ENCODE measurements around the gene PTRHD1. TPM values are rescaled to one million over a fixed set of nuclear protein-coding genes. Genes with fewer than 3 reads are reported as not detected.

Gene PTRHD1
- polyA plus RNA-seq, 2 donors, result 25.8 to 30.7 TPM

GRCh38 chr2:24744356-24744755 is 48.8 kb downstream of the PTRHD1 start:
- Histone ChIP-seq H3K36me3 (ENCODE audit: control insufficient read depth in 2 of 2, insufficient read depth in 2 of 2, low read length in 1 of 2) (peaks cover 6 to 7% of the 10 kb centered on the region in 2 donors), H3K9me3 (ENCODE audit: control insufficient read depth in 2 of 2, insufficient read depth in 1 of 2, low read depth in 1 of 2, low read length in 1 of 2) (no peaks in the 10 kb centered on the region), H3K4me1 (ENCODE audit: control insufficient read depth in 2 of 2, insufficient read depth in 2 of 2, low read length in 1 of 2) (no peaks in the 10 kb centered on the region), H3K27ac (ENCODE audit: low read depth in 2 of 2, low read length in 1 of 2) (no peak overlapping the region), H3K27me3 (ENCODE audit: control insufficient read depth in 1 of 2, insufficient read depth in 2 of 2, low read length in 2 of 2) (no peaks in the 10 kb centered on the region), H3K4me3 (ENCODE audit: low read depth in 1 of 2, low read length in 2 of 2) (no peak overlapping the region)
- WGBS, 2 donors, result 43 to 73% methylated on average over 1 of the region's 1 CpG

- no peaks in the 10 kb centered on the region for H3K4me1 ChIP-seq (ENCODE audit: control insufficient read depth in 2 of 2, insufficient read depth in 2 of 2, low read length in 1 of 2)
- WGBS, 2 donors, result 70 to 76% methylated on average over 3 of the region's 3 CpGs
Measured at GRCh38 chr2:24743924-24744323, 49.3 kb downstream of the PTRHD1 start.

DNA sequence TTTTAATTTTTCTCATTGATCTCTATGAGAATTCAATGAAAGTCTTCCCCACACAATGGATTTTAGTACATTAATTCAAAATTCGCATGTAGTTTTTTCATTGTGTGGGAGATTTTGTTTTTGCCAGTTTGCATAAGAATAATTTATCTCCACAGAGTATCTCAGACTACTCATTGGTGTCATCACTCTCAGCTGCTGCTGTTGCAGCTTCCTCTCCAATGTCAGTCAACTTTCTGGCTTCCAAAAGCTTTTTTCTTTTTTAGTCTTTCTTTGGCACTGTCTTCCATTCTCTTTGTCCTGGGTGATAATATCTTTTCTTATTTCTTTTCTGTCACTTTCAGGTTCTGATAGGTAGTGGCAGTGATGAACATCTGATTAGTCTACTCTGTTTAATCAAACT is 50.5 kb downstream of the PTRHD1 start:
- Histone ChIP-seq H3K4me3 (ENCODE audit: low read depth in 1 of 2, low read length in 2 of 2) (no peak overlapping the region), H3K4me1 (ENCODE audit: control insufficient read depth in 2 of 2, insufficient read depth in 2 of 2, low read length in 1 of 2) (no peaks in the 10 kb centered on the region), H3K27ac (ENCODE audit: low read depth in 2 of 2, low read length in 1 of 2) (no peak overlapping the region), H3K9me3 (ENCODE audit: control insufficient read depth in 2 of 2, insufficient read depth in 1 of 2, low read depth in 1 of 2, low read length in 1 of 2) (no peaks in the 10 kb centered on the region), H3K36me3 (ENCODE audit: control insufficient read depth in 2 of 2, insufficient read depth in 2 of 2, low read length in 1 of 2) (peaks cover 6 to 7% of the 10 kb centered on the region in 2 donors), H3K27me3 (ENCODE audit: control insufficient read depth in 1 of 2, insufficient read depth in 2 of 2, low read length in 2 of 2) (no peaks in the 10 kb centered on the region)
- 83 to 94% methylated on average over 1 of the region's 1 CpG for WGBS, 2 donors

More at GRCh38 chr2:24743924-24744323, 49.3 kb downstream of the PTRHD1 start:
- H3K27ac ChIP-seq (ENCODE audit: low read depth in 2 of 2, low read length in 1 of 2), result no peak overlapping the region
- H3K27me3 ChIP-seq (ENCODE audit: control insufficient read depth in 1 of 2, insufficient read depth in 2 of 2, low read length in 2 of 2), result no peaks in the 10 kb centered on the region
- H3K4me3 ChIP-seq (ENCODE audit: low read depth in 1 of 2, low read length in 2 of 2), result no peak overlapping the region
- H3K9me3 ChIP-seq (ENCODE audit: control insufficient read depth in 2 of 2, insufficient read depth in 1 of 2, low read depth in 1 of 2, low read length in 1 of 2), result no peaks in the 10 kb centered on the region
- H3K36me3 ChIP-seq (ENCODE audit: control insufficient read depth in 2 of 2, insufficient read depth in 2 of 2, low read length in 1 of 2), result peaks cover 6 to 7% of the 10 kb centered on the region in 2 donors

- no peaks in the 10 kb centered on the region for H3K27me3 ChIP-seq (ENCODE audit: control insufficient read depth in 1 of 2, insufficient read depth in 2 of 2, low read length in 2 of 2)
- 76 to 78% methylated on average over 1 of the region's 1 CpG for WGBS, 2 donors
- no peaks in the 10 kb centered on the region for H3K4me1 ChIP-seq (ENCODE audit: control insufficient read depth in 2 of 2, insufficient read depth in 2 of 2, low read length in 1 of 2)
- H3K4me3 ChIP-seq (ENCODE audit: low read depth in 1 of 2, low read length in 2 of 2), result no peak overlapping the region
- peaks cover 9 to 10% of the 10 kb centered on the region in 2 donors for H3K36me3 ChIP-seq (ENCODE audit: control insufficient read depth in 2 of 2, insufficient read depth in 2 of 2, low read length in 1 of 2)
- no peak overlapping the region for H3K27ac ChIP-seq (ENCODE audit: low read depth in 2 of 2, low read length in 1 of 2)
- H3K9me3 ChIP-seq (ENCODE audit: control insufficient read depth in 2 of 2, insufficient read depth in 1 of 2, low read depth in 1 of 2, low read length in 1 of 2), result no peaks in the 10 kb centered on the region
Measured at GRCh38 chr2:24740142-24740541, 53.0 kb downstream of the PTRHD1 start.

Other genes starting within 250 kb of the PTRHD1 start
- gene CENPO, start within 50 bp of the PTRHD1 start, polyA plus RNA-seq, result 1 to 10 TPM; 3.7 to 4.1 TPM
- 10 to 100 TPM; 15.2 to 32.0 TPM for gene ADCY3, start 126.8 kb upstream of the PTRHD1 start, polyA plus RNA-seq
- 1 to 10 TPM; 1.4 TPM for gene DNAJC27, start 178.6 kb upstream of the PTRHD1 start, polyA plus RNA-seq
- gene EFR3B, start 248.7 kb upstream of the PTRHD1 start, polyA plus RNA-seq, result under 1 TPM; 0.11 to 0.12 TPM

All from esophagus (tissue), 2 donors.